Lower leg skin (tissue), 3 donors: ENCODE measurements around the gene HACD2.

Experiments
- CTCF ChIP-seq, 3 donors: fragments of 450-650 bp; IDR thresholded peaks; one replicate each; pipeline ENCODE4 v1.5.1; 2016; ENCODE audit warnings: antibody characterized with exemption in 3 of 3, mild to moderate bottlenecking in 3 of 3, moderate library complexity in 2 of 3
- POLR2A ChIP-seq, 2 donors: fragments of 450-650 bp; IDR thresholded peaks; one replicate each; pipeline ENCODE4 v1.6.1; 2016 to 2017; ENCODE audit warnings: antibody characterized with exemption in 2 of 2, mild to moderate bottlenecking in 1 of 2, moderate library complexity in 1 of 2

GRCh38 chr3:123488645-123489347 lies 96.1 kb downstream of the HACD2 start:
- TF ChIP-seq CTCF (IDR thresholded peaks at IDR 0.05) (no peak), POLR2A (IDR thresholded peaks at IDR 0.05) (no peak)
